Endodermal cell (in vitro differentiated cells): Measurements from ENCODE around the gene OR2W1. TPM values are rescaled to one million over a fixed set of nuclear protein-coding genes. Genes with fewer than 3 reads are reported as not detected.

Experiments
- DNase-seq: peaks from one replicate; pipeline ENCODE4 v3.0.0-alpha.2; 2017
- H3K27ac ChIP-seq: 2 replicates; pipeline ENCODE4 v1.5.1; 2013; ENCODE audit warnings: mild to moderate bottlenecking, low read depth, low read length, moderate library complexity
- H3K27me3 ChIP-seq: 2 replicates; pipeline ENCODE4 v1.6.1; 2013; ENCODE audit warnings: mild to moderate bottlenecking, low read length, moderate library complexity; ENCODE audit not compliant: insufficient read depth, control insufficient read depth, poor library complexity, severe bottlenecking
- H3K36me3 ChIP-seq: 2 replicates; pipeline ENCODE4 v1.7.0; 2013; ENCODE audit warnings: mild to moderate bottlenecking, low read length, moderate library complexity; ENCODE audit not compliant: control insufficient read depth, insufficient read depth
- H3K4me1 ChIP-seq: one replicate; pipeline ENCODE4 v1.7.0; 2013; ENCODE audit warnings: low read length; ENCODE audit not compliant: control insufficient read depth, insufficient read depth
- H3K4me3 ChIP-seq: 2 replicates; pipeline ENCODE4 v1.5.1; 2013; ENCODE audit warnings: mild to moderate bottlenecking, low read length, moderate library complexity
- H3K9ac ChIP-seq: 2 replicates; pipeline ENCODE4 v1.6.1; 2013; ENCODE audit warnings: mild to moderate bottlenecking, low read length, moderate library complexity; ENCODE audit not compliant: poor library complexity, severe bottlenecking; ENCODE audit errors: extremely low read depth
- H3K9me3 ChIP-seq: 2 replicates; pipeline ENCODE4 v1.6.1; 2013; ENCODE audit warnings: mild to moderate bottlenecking, low read length, moderate library complexity; ENCODE audit not compliant: control insufficient read depth
- H3K27ac Mint-ChIP-seq: 2 replicates; pipeline ENCODE4 v1.8.0; 2020; ENCODE audit warnings: mixed read lengths
- H3K27me3 Mint-ChIP-seq: 2 replicates; pipeline ENCODE4 v1.8.0; 2021; ENCODE audit warnings: mild to moderate bottlenecking, mixed read lengths; ENCODE audit not compliant: insufficient read depth
- H3K36me3 Mint-ChIP-seq: 2 replicates; pipeline ENCODE4 v1.8.0; 2020; ENCODE audit warnings: low read depth, mixed read lengths
- H3K4me1 Mint-ChIP-seq: 2 replicates; pipeline ENCODE4 v1.8.0; 2020; ENCODE audit warnings: mixed read lengths
- H3K4me3 Mint-ChIP-seq: 2 replicates; pipeline ENCODE4 v1.8.0; 2020; ENCODE audit warnings: mild to moderate bottlenecking, moderate library complexity, mixed read lengths
- H3K9me3 Mint-ChIP-seq: 2 replicates; pipeline ENCODE4 v1.8.0; 2020; ENCODE audit warnings: mild to moderate bottlenecking, mixed read lengths
- WGBS, 2 experiments: methylation state at CpG; one replicate each; pipeline versions ENCODE4 v1.1.5 to v1.1.7; 2013; ENCODE audit warnings: missing lambda C conversion rate in 2 of 2, mixed read lengths in 1 of 2; ENCODE audit not compliant: insufficient coverage in 1 of 2, insufficient read length in 1 of 2; 5-methylcytosine and 5-hydroxymethylcytosine counted together
- total RNA-seq, 2 donors: library from RNA; stranded (reverse); fragmentation: NEBNext Ultra II Directional in 1 of 2; extraction: Animal tissue kit (Norgen Biotek cat#: 25700) in 1 of 2; gene quantifications; 2 replicates in 1 of 2; 3 replicates in 1 of 2; pipeline ENCODE4 v1.2.1, GENCODE V29; 2021
- TF ChIP-seq, protein P1 (sequence below): fragments of 200-600 bp; sonication (generic); conservative IDR thresholded peaks from 2 replicates; pipeline ENCODE4 v1.5.0; 2021; ENCODE audit warnings: antibody characterized with exemption, mild to moderate bottlenecking

Gene OR2W1
- total RNA-seq, 2 donors from 2014 or later: not detected

DNA sequence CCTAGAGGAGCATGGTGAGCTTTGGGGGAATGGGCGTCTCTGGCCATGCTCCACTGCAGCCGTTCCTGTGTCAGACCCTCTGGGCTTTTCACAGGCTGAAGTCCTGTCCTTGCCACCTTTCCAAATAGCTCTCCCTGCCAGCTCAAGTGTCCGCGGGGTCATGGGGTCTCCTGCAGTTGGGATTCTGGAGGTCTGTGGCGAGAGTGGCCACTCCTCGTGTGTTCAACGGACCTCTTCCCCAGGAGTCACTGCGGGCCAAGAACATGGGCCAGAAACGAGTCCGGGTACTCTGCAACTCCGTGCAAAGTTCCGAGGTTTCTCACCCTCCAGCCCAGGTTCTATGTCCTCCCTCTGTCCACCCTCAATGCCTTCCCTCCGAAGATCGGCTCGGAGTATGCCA is 37.5 kb upstream of the OR2W1 start:
- H3K4me1 ChIP-seq: no peaks in the 10 kb centered on the region
- Mint-ChIP-seq H3K4me1 (no peaks in the 10 kb centered on the region), H3K27me3 (no peaks in the 10 kb centered on the region), H3K4me3 (no peak overlapping the region), H3K27ac (no peak overlapping the region), H3K9me3 (no peaks in the 10 kb centered on the region), H3K36me3 (no peaks in the 10 kb centered on the region)
- TF ChIP-seq, protein P1, sequence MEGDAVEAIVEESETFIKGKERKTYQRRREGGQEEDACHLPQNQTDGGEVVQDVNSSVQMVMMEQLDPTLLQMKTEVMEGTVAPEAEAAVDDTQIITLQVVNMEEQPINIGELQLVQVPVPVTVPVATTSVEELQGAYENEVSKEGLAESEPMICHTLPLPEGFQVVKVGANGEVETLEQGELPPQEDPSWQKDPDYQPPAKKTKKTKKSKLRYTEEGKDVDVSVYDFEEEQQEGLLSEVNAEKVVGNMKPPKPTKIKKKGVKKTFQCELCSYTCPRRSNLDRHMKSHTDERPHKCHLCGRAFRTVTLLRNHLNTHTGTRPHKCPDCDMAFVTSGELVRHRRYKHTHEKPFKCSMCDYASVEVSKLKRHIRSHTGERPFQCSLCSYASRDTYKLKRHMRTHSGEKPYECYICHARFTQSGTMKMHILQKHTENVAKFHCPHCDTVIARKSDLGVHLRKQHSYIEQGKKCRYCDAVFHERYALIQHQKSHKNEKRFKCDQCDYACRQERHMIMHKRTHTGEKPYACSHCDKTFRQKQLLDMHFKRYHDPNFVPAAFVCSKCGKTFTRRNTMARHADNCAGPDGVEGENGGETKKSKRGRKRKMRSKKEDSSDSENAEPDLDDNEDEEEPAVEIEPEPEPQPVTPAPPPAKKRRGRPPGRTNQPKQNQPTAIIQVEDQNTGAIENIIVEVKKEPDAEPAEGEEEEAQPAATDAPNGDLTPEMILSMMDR: no peak
- H3K9me3 ChIP-seq: no peaks in the 10 kb centered on the region
- no peak overlapping the region for H3K4me3 ChIP-seq
- H3K36me3 ChIP-seq: no peaks in the 10 kb centered on the region
- no peak for DNase-seq
- H3K9ac ChIP-seq: no peak overlapping the region
- no peaks in the 10 kb centered on the region for H3K27me3 ChIP-seq
- no peak overlapping the region for H3K27ac ChIP-seq
- 87 to 94% methylated on average over 7 to 15 of the region's 15 CpGs for WGBS, 2 experiments

DNA sequence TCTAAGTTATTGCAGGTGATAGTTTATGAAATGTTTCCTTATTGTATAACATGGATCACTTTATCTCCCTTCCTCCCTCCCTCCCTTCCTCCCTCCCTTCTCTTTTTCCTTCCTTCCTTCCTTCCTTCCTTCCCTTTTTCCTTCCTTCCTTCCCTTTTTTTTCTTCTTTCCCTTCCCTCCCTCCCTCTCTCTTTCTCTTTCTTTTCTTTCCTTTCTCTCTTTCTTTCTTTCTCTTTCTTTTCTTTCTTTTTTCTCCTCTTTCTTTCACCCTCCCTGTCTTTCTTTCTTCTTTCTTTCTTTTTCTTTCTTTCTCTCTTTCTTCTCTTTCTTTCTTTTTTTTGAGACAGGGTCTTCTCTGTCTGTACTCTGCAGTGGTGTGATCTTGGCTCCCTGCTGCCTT is 36.3 kb upstream of the OR2W1 start:
- no peak overlapping the region for H3K4me3 Mint-ChIP-seq
- TF ChIP-seq, protein P1: no peak
- no peak overlapping the region for H3K27ac Mint-ChIP-seq
- H3K9me3 ChIP-seq: no peaks in the 10 kb centered on the region
- no peak overlapping the region for H3K9ac ChIP-seq
- no peak overlapping the region for H3K27ac ChIP-seq
- H3K27me3 ChIP-seq: no peaks in the 10 kb centered on the region
- H3K36me3 Mint-ChIP-seq: no peaks in the 10 kb centered on the region
- H3K27me3 Mint-ChIP-seq: no peaks in the 10 kb centered on the region
- no peak for DNase-seq
- H3K4me1 Mint-ChIP-seq: no peaks in the 10 kb centered on the region
- H3K4me3 ChIP-seq: no peak overlapping the region
- H3K9me3 Mint-ChIP-seq: no peaks in the 10 kb centered on the region
- no peaks in the 10 kb centered on the region for H3K4me1 ChIP-seq
- H3K36me3 ChIP-seq: no peaks in the 10 kb centered on the region

DNA sequence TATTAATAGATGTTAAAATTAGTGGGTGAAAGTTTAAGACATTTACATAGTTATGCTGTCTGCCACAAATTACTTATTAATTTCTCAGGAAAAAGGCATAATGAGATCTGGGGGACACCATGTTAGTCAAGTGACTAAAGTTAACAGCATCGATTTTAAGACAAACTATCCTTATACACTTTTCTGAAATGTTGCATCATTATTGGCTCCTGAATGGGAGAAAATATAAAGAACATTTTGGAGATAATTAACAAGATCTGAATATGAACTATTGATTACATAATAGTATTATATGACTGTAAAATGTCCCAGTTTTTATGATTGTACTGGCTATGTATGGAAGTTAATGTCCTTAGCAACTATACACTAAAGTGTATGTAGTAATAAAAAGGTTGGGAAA is 34.2 kb upstream of the OR2W1 start:
- H3K36me3 Mint-ChIP-seq: no peaks in the 10 kb centered on the region
- Histone ChIP-seq H3K36me3 (no peaks in the 10 kb centered on the region), H3K27me3 (no peaks in the 10 kb centered on the region), H3K4me1 (no peaks in the 10 kb centered on the region), H3K9me3 (no peaks in the 10 kb centered on the region), H3K27ac (no peak overlapping the region), H3K4me3 (no peak overlapping the region), H3K9ac (no peak overlapping the region)
- H3K4me3 Mint-ChIP-seq: no peak overlapping the region
- no peak for DNase-seq
- WGBS, 2 experiments: 83% methylated on average over 1 of the region's 1 CpG; no CpG with 5 or more reads in 1 of the 2 experiments
- no peaks in the 10 kb centered on the region for H3K9me3 Mint-ChIP-seq
- no peaks in the 10 kb centered on the region for H3K4me1 Mint-ChIP-seq
- H3K27ac Mint-ChIP-seq: no peak overlapping the region
- H3K27me3 Mint-ChIP-seq: peaks cover 1% of the 10 kb centered on the region
- TF ChIP-seq, protein P1: no peak
